ENCODE measurements around the gene APOB. TPM values are rescaled to one million over a fixed set of nuclear protein-coding genes. Genes with fewer than 3 reads are reported as not detected.

APOB gene
- total and polyA plus RNA-seq, 2 of the 13 experiments (the other 11 are each of a cell fraction or from before 2014, with no cell fraction given) = 1,569 to 2,515 TPM

DNA sequence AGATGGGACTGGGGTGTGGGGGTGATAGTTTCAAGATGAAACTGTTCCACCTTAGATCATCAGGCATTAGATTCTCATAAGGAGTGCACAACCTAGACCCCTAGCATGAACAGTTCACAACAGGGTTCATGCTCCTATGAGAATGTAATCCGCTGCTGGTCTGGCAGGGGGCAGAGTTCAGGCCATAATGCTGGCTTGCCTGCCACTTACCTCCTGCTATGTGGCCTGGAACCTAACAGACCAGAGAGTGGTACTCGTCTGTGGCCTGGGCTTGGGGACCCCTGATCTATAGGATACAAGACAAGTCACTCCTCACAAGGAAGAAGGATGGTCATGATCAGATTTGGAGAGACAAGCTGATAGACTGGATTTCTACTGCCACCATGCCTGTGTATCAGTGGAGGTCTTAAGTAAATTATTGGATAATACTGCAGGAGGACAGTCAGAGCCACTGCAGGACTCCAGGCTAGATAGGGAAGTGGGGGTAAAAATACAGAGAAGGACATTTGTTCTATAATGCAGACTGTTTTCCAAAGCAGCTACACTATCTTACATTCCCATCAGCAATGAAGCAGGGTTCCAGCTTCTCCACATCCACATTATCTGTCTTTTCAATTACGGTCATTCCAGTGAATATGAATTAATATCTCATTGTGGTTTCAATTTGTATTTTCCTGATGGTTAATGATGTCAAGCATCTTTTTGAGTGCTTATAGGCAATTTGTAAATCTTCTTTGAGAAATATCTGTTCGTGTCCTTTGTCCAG is 28.8 kb upstream of the APOB start (continued):
- TF ChIP-seq CENPBD1 (CRISPR knock-in tag; IDR thresholded peaks at IDR 0.05; ENCODE audit: borderline replicate concordance, low read depth) (no peak), PHF5A (CRISPR knock-in tag; IDR thresholded peaks at IDR 0.05; ENCODE audit: low read depth, unreplicated experiment) (no peak), ELF3 (CRISPR knock-in tag; IDR thresholded peaks at IDR 0.05) (no peak), ZZZ3 (CRISPR knock-in tag; IDR thresholded peaks at IDR 0.05; ENCODE audit: borderline replicate concordance) (no peak), ZNF205 (CRISPR knock-in tag; IDR thresholded peaks at IDR 0.05) (no peak), HNRNPL (IDR thresholded peaks at IDR 0.05; ENCODE audit: low read depth, low read length) (no peak), HNF4G (IDR thresholded peaks at IDR 0.05; ENCODE audit: borderline replicate concordance, low read depth, low read length) (no peak), HNF4G (CRISPR knock-in tag; IDR thresholded peaks at IDR 0.05; ENCODE audit: borderline replicate concordance, low read depth) (peak; percentile 43; the same call in 1 of the 2 replicates), ELF4 (CRISPR knock-in tag; IDR thresholded peaks at IDR 0.05; ENCODE audit: borderline replicate concordance) (no peak), GMEB2 (CRISPR knock-in tag; IDR thresholded peaks at IDR 0.05; ENCODE audit: low read depth) (no peak), ZNF317 (CRISPR knock-in tag; IDR thresholded peaks at IDR 0.05) (no peak), ZBTB1 (CRISPR knock-in tag; IDR thresholded peaks at IDR 0.05; ENCODE audit: borderline replicate concordance) (no peak), IRX3 (CRISPR knock-in tag; IDR thresholded peaks at IDR 0.05; ENCODE audit: borderline replicate concordance, low read depth) (no peak), RFX3 (CRISPR knock-in tag; IDR thresholded peaks at IDR 0.05) (no peak), MBNL3 (CRISPR knock-in tag; conservative IDR thresholded peaks at IDR 0.05) (no peak), ZFP62 (CRISPR knock-in tag; IDR thresholded peaks at IDR 0.05) (no peak), KLF12 (CRISPR knock-in tag; IDR thresholded peaks at IDR 0.05; ENCODE audit: borderline replicate concordance) (no peak), ZNF567 (CRISPR knock-in tag; IDR thresholded peaks at IDR 0.05; ENCODE audit: borderline replicate concordance) (no peak), ZNF382 (CRISPR knock-in tag; IDR thresholded peaks at IDR 0.05; ENCODE audit: borderline replicate concordance) (no peak)
- TF ChIP-seq, protein P1, sequence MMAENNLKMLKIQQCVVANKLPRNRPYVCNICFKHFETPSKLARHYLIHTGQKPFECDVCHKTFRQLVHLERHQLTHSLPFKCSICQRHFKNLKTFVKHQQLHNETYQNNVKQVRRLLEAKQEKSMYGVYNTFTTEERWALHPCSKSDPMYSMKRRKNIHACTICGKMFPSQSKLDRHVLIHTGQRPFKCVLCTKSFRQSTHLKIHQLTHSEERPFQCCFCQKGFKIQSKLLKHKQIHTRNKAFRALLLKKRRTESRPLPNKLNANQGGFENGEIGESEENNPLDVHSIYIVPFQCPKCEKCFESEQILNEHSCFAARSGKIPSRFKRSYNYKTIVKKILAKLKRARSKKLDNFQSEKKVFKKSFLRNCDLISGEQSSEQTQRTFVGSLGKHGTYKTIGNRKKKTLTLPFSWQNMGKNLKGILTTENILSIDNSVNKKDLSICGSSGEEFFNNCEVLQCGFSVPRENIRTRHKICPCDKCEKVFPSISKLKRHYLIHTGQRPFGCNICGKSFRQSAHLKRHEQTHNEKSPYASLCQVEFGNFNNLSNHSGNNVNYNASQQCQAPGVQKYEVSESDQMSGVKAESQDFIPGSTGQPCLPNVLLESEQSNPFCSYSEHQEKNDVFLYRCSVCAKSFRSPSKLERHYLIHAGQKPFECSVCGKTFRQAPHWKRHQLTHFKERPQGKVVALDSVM (CRISPR knock-in tag; IDR thresholded peaks at IDR 0.05) = no peak
- TF ChIP-seq, protein P2, sequence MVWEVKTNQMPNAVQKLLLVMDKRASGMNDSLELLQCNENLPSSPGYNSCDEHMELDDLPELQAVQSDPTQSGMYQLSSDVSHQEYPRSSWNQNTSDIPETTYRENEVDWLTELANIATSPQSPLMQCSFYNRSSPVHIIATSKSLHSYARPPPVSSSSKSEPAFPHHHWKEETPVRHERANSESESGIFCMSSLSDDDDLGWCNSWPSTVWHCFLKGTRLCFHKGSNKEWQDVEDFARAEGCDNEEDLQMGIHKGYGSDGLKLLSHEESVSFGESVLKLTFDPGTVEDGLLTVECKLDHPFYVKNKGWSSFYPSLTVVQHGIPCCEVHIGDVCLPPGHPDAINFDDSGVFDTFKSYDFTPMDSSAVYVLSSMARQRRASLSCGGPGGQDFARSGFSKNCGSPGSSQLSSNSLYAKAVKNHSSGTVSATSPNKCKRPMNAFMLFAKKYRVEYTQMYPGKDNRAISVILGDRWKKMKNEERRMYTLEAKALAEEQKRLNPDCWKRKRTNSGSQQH (CRISPR knock-in tag; IDR thresholded peaks at IDR 0.05; ENCODE audit: low read depth) = no peak

Data from HepG2 (cell line).